HAP-1 (cell line): ENCODE results near the gene UBE2L5.

Source experiments
- DNase-seq, 2 experiments: peaks; one replicate each; pipeline ENCODE4 v3.0.0-alpha.2; 2016 to 2020; ENCODE audit warnings: low spot score in 2 of 2
- H3K27me3 ChIP-seq: fragments of 250-450 bp; sonication (Bioruptor Pico); 2 replicates; pipeline ENCODE4 v1.5.1; 2020; ENCODE audit warnings: low read depth, mild to moderate bottlenecking, moderate library complexity
- H3K36me3 ChIP-seq: fragments of 250-450 bp; sonication (Bioruptor Pico); replicated peaks from 2 replicates; pipeline ENCODE4 v1.5.1; 2020; ENCODE audit warnings: mild to moderate bottlenecking
- H3K4me1 ChIP-seq: fragments of 250-450 bp; sonication (Bioruptor Pico); 2 replicates; pipeline ENCODE4 v1.5.1; 2020; ENCODE audit warnings: mild to moderate bottlenecking
- H3K4me3 ChIP-seq: fragments of 250-450 bp; sonication (Bioruptor Pico); 2 replicates; pipeline ENCODE4 v1.5.1; 2020; ENCODE audit warnings: mild to moderate bottlenecking, moderate library complexity
- H3K9me3 ChIP-seq: fragments of 250-450 bp; sonication (Bioruptor Pico); 2 replicates; pipeline ENCODE4 v1.5.1; 2020; ENCODE audit warnings: mild to moderate bottlenecking, moderate library complexity
- in situ Hi-C: fragments of 300-500 bp; cut with MboI; formaldehyde crosslinking; loops from 3 replicates; pipeline ENCODE4 v1.14.3; 2020; ENCODE audit warnings: low sequenced_read_pairs, inconsistent platforms, mixed read lengths

Gene UBE2L5

DNA sequence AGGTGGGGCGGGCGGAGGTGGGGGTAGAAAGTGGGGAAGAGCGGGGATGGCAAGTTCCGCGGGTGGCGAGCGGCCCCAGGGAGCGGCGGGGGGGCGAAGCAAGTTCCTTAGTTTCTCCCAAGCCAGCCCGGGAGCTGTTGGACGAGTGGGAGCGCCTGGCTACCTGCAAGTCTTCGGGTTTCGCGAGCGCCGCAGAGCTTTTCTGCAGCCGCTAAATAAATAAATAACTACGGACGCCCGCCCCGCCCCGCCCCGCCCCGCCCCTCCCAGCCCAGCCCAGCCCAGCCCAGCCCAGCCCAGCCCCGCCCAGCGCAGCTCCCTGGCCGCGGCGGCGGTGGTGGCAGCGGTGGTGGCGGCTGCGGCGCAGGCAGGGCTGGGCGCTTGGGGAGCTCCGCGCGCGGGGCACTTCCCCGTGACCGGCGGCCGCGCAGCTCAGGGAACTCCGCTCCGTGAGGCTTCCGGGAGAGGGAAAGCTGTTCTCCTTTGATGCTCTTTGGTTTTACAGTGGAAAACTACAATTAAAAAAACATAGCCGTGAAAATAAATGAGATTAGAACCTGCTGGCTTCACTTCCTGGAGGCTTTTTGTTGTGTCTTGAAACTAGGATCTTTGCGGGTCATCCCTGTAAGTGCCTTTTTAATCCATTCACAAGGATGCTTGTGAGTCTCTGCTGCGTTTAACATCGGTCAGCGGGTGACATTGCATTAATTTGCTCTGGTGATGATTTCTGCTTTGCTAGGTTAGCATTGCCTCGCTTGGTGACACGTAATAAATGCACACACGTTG, at the start of gene UBE2L5:
TSS of gene UBE2L5 (plus strand) at position 440 of the 786 bp plus-strand sequence. CDS start 5,498 bp downstream, outside the sequence.
- H3K4me1 ChIP-seq: peaks cover 9% of the 10 kb centered on the region
- DNase-seq: peak; percentile 69 to 86
- H3K4me3 ChIP-seq: peak within 1 kb of the TSS; percentile 43
- H3K27me3 ChIP-seq: no peaks in the 10 kb centered on the region
- in situ Hi-C loops: no loop called here
- no peaks in the 10 kb centered on the region for H3K9me3 ChIP-seq
- H3K36me3 ChIP-seq: no peaks in the 10 kb centered on the region

GRCh38 chr13:30373727-30374126, 48.6 kb upstream of the UBE2L5 start:
- Histone ChIP-seq H3K4me1 (no peaks in the 10 kb centered on the region), H3K9me3 (no peaks in the 10 kb centered on the region), H3K27me3 (0 out of 2 replicates have a peak, but pooled peaks cover 2% of the 10 kb centered on the region), H3K4me3 (no peak overlapping the region), H3K36me3 (no peaks in the 10 kb centered on the region)
- in situ Hi-C loops: no loop called here
- DNase-seq: no peak

- in situ Hi-C loops: no loop called here
- Histone ChIP-seq H3K36me3 (no peaks in the 10 kb centered on the region), H3K4me3 (no peak overlapping the region), H3K4me1 (no peaks in the 10 kb centered on the region), H3K9me3 (no peaks in the 10 kb centered on the region), H3K27me3 (0 out of 2 replicates have a peak, but pooled peaks cover 2% of the 10 kb centered on the region)
- no peak for DNase-seq
These were observed 46.9 kb upstream of the UBE2L5 start for GRCh38 chr13:30375265-30375835.

DNA sequence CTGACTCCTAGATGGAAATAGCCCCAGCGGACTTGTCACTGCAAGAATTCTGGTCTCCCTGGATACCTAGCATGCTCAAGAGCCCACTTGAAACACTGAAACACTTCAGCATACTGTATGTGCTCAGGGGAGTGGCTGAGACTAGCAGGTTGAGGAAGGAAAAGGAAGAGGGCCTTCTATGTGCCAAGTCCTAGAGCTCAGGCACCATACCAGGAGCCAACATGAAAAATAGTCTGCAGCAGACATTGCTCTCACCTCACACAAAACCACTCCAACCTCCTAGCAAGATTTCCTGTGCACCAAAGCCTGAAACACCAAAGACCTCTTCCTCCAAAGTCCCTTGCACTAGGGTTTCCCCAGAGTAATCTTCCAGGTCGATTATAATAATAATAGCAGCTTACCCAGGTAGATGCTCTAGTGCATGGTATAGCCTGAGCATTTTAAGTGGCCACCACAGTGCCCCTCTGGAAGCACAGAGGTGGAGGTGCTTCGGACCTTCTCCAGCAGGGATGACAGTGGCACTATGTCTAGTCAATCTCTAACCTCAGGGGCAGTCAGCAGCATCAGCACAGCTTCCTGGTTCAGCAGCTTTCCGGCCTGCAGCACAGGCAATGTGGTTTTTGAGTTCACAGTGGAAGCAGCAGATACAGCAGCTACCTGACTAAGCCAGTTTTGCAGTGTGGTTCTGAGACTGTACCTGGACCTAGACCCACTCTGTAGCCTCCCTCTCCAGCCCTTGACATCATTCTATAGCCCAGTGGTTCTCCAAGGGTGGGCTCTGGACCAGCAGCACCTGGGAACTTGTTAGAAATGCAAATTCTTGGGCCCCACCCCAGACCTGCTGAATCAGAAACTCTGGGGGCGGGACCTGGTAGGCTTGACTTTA, 45.6 kb upstream of the UBE2L5 start:
- H3K27me3 ChIP-seq: 0 out of 2 replicates have a peak, but pooled peaks cover 2% of the 10 kb centered on the region
- H3K4me3 ChIP-seq: no peak overlapping the region
- H3K4me1 ChIP-seq: no peaks in the 10 kb centered on the region
- H3K9me3 ChIP-seq: no peaks in the 10 kb centered on the region
- DNase-seq: no peak
- no peaks in the 10 kb centered on the region for H3K36me3 ChIP-seq
- in situ Hi-C loops: no loop called here

- Histone ChIP-seq H3K27me3 (0 out of 2 replicates have a peak, but pooled peaks cover 2% of the 10 kb centered on the region), H3K36me3 (no peaks in the 10 kb centered on the region), H3K9me3 (no peaks in the 10 kb centered on the region), H3K4me1 (no peaks in the 10 kb centered on the region), H3K4me3 (no peak overlapping the region)
- no peak for DNase-seq
- in situ Hi-C loops: no loop called here
These were observed 45.0 kb upstream of the UBE2L5 start for GRCh38 chr13:30377312-30377685.

DNA sequence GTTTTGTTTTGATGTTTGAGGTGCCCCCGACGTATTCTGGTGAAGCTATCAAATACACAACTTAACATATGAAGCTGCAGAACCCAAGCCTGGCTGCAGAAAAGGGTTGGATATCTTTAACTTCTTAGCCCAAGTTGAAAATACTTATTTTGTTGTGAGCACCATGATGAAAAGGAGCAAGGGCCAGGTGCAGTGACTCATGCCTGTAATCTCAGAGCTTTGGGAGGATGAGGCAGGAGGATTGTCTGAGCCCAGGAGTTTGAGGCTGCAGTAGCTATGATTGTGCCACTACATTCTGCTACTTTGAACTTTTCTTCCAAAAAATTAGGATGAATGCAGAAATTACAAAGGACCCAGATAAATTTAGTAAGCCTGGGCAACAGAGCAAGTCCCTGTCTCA, 44.1 kb upstream of the UBE2L5 start:
- H3K27me3 ChIP-seq: 0 out of 2 replicates have a peak, but pooled peaks cover 2% of the 10 kb centered on the region
- DNase-seq: no peak
- H3K4me1 ChIP-seq: no peaks in the 10 kb centered on the region
- H3K9me3 ChIP-seq: no peaks in the 10 kb centered on the region
- in situ Hi-C loops: no loop called here
- H3K36me3 ChIP-seq: no peaks in the 10 kb centered on the region
- no peak overlapping the region for H3K4me3 ChIP-seq

DNA sequence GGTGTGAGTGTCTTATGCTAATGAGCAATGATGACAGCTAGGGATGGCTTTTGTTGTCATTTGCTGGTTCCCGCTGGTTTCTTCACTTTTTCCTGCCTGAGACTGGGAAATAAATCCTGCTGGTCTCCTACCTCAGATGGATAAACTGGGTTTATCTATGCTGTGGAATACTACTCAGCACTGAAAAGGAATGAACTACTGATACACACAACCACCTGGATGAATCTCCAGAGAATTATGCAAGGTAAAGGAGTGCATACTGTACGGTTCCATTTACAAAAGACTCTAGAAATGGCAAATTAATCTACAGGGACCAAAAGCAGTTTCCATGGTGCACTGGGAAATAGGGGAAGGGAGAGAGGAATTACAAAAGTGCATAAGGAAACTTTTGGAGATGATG, 41.2 kb upstream of the UBE2L5 start:
- Histone ChIP-seq H3K27me3 (0 out of 2 replicates have a peak, but pooled peaks cover 2% of the 10 kb centered on the region), H3K4me1 (no peaks in the 10 kb centered on the region), H3K9me3 (no peaks in the 10 kb centered on the region), H3K36me3 (no peaks in the 10 kb centered on the region), H3K4me3 (no peak overlapping the region)
- in situ Hi-C loops: no loop called here
- no peak for DNase-seq

DNA sequence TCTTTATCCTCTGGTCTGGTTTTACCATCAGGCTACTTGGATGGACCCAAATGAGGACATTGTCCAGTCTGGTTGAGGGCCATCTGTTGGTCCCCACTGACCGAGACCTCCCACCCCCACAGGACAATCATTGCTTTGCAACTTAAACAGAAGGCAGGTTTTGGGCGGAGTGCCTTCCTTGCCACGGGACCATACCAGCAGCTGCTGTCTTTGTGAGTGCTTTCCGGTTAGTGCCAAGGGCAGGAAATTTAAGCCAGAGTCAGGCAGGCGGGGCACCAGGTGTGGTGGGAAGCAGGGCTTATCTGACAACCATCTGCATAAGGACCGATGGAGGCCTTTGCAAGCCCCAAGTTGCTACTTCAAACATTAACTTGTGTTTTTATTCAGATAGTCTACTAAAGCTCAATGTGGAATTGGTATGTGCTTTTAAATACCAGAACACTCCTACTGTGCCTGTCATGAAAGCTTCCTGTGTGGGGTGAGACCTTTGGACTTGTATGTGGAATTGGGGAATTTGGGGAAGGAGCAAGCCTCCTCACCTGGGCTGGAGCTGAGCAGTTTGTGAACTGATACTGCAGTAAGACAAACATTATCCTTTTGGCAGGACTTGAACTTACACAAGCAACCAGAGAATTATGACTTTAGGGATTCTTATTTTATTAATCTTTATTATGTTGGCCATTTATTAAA, 39.3 kb upstream of the UBE2L5 start:
- in situ Hi-C loops: no loop called here
- H3K27me3 ChIP-seq: no peaks in the 10 kb centered on the region
- DNase-seq: no peak
- H3K9me3 ChIP-seq: no peaks in the 10 kb centered on the region
- H3K4me3 ChIP-seq: no peak overlapping the region
- H3K4me1 ChIP-seq: no peaks in the 10 kb centered on the region
- no peaks in the 10 kb centered on the region for H3K36me3 ChIP-seq

DNA sequence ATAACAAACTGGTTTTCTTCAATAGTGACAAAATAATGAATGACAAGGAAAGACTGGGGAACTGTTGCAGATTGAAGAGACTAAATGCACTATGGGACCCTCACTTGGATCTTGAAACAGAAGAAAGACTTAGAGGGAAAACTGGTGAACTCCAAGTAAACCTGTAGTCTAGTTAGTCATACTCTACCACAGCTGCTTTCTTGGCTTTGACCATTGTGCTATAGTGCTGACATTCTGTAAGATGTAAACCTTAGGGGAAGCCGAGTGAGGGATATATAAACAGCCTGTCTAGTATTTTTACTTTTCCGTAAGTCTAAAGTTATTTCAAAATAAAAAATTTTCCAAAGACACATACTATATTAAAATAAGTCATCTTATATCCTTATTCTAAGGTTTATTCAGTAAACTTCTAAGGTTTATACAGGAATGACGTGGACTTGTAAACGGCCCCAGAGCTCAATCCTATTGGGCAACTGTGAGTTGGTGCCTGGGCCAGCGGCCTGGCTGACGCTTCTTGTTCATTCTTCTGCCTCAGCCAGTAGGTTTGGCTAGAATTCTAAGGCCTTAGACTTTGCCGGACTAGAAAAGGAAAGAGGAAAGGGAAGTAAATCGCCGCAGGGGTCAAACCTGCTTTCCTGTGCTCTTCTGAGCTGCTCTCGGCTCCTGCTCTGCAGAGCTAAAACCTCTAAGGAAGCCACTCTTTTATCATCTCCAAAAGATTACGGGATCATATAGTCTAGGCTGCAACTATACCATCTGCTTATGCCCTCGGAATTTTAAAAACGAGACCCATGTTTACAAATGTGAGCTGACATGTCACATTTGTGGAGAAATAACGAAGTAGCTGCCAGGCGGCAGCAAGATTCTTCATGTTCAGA, 33.6 kb upstream of the UBE2L5 start:
- Histone ChIP-seq H3K4me1 (0 out of 2 replicates have a peak, but pooled peaks cover 7% of the 10 kb centered on the region), H3K27me3 (no peaks in the 10 kb centered on the region), H3K36me3 (no peaks in the 10 kb centered on the region), H3K9me3 (no peaks in the 10 kb centered on the region), H3K4me3 (no peak overlapping the region)
- DNase-seq: no peak
- in situ Hi-C loops: no loop called here

GRCh38 chr13:30391956-30392680, 30.2 kb upstream of the UBE2L5 start:
- H3K36me3 ChIP-seq: no peaks in the 10 kb centered on the region
- H3K4me3 ChIP-seq: no peak overlapping the region
- no peaks in the 10 kb centered on the region for H3K9me3 ChIP-seq
- peaks cover 15% of the 10 kb centered on the region for H3K4me1 ChIP-seq
- in situ Hi-C loops: no loop called here
- no peaks in the 10 kb centered on the region for H3K27me3 ChIP-seq
- no peak for DNase-seq

GRCh38 chr13:30392681-30393045, 29.6 kb upstream of the UBE2L5 start:
- Histone ChIP-seq H3K36me3 (no peaks in the 10 kb centered on the region), H3K4me3 (no peak overlapping the region), H3K4me1 (peaks cover 15% of the 10 kb centered on the region), H3K27me3 (no peaks in the 10 kb centered on the region), H3K9me3 (no peaks in the 10 kb centered on the region)
- in situ Hi-C loops: no loop called here
- no peak for DNase-seq

DNA sequence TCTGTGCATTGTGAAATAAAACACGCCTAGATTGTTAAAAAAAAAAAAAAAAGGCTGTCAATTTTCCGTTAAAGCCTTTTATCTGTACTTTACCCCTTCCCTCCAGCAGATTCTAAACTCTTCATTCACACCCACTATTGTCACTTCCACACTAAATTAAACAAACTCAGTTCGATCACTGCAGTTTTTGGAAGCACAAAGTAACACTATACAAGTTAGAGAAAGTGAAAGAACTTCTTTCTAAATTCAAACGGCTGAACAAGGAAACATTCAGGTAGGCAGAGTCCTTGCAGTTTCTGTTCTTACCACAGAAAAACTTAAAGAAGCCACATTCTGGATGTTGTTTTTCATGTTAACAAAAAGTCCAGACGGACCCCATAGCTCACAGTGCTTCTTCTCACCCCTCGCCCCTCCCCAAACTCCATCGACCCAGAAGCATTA, 27.5 kb upstream of the UBE2L5 start:
- Histone ChIP-seq H3K9me3 (no peaks in the 10 kb centered on the region), H3K4me3 (peak overlapping the region; percentile 27), H3K4me1 (peaks cover 8% of the 10 kb centered on the region), H3K27me3 (no peaks in the 10 kb centered on the region), H3K36me3 (no peaks in the 10 kb centered on the region)
- DNase-seq: peak in 1 of 2 experiments; percentile 16
- in situ Hi-C loops: no loop called here
